ENCODE results near the gene CXXC5. TPM values are rescaled to one million over a fixed set of nuclear protein-coding genes. Genes with fewer than 3 reads are reported as not detected.

CXXC5 gene
- total RNA-seq, 1 experiment from 2014 or later: 96.8 TPM

GRCh38 chr5:139671096-139671841, 23.1 kb downstream of the CXXC5 start:
- no peak for DNase-seq (ENCODE audit: low read depth)
- in situ Hi-C loops (cut with HindIII; ENCODE audit: low pct_unique_long_range_greater_than_20kb, low sequenced_read_pairs): no loop called here

DNA sequence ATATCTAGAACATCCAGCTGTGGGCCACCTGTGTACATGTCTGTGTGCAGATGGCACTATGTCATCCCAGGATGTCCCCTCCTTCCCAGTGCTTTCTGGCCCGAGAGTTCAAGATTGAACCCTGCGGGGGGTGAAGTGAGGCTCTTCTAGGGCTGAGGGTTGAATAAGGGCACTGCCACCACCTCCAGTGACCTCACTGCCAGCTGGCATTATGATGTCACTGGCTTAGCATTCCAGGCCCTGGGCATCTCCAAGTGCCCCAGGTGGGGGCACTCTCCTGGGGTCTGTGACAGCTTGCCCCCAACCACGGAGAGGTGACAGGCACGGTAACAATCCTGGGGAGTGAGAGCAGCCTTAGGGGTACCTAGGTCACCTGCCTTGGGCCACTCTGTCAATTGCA, 27.1 kb downstream of the CXXC5 start:
- no peak for DNase-seq (ENCODE audit: low read depth)
- in situ Hi-C loops (cut with HindIII; ENCODE audit: low pct_unique_long_range_greater_than_20kb, low sequenced_read_pairs): no loop called here

GRCh38 chr5:139675825-139676224, 27.7 kb downstream of the CXXC5 start:
- in situ Hi-C loops (cut with HindIII; ENCODE audit: low pct_unique_long_range_greater_than_20kb, low sequenced_read_pairs): no loop called here
- DNase-seq (ENCODE audit: low read depth): no peak

DNA sequence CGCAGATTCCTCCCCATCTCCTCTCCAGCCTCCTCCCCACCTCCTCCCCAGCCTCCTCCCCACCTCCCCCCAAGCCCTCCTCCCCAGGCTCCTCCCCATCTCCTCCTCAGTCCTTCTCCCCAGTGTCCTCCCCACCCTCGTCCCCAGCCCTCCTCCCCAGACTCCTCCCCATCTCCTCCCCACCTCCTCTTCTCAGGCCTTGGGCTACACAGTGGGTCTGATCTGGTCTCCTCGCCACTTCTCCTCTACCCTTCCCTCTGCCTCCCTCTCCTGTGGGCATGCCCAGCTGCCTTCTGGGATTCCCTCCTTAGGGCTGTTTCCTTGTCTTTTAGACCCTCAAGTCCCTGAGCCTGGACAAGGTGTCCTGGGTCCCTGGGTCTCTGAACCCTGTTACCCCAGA, 28.3 kb downstream of the CXXC5 start:
- DNase-seq (ENCODE audit: low read depth): no peak
- in situ Hi-C loops (cut with HindIII; ENCODE audit: low pct_unique_long_range_greater_than_20kb, low sequenced_read_pairs): no loop called here

GRCh38 chr5:139676951-139677735, 29.0 kb downstream of the CXXC5 start:
- in situ Hi-C loops (cut with HindIII; ENCODE audit: low pct_unique_long_range_greater_than_20kb, low sequenced_read_pairs): no loop called here
- no peak for DNase-seq (ENCODE audit: low read depth)

DNA sequence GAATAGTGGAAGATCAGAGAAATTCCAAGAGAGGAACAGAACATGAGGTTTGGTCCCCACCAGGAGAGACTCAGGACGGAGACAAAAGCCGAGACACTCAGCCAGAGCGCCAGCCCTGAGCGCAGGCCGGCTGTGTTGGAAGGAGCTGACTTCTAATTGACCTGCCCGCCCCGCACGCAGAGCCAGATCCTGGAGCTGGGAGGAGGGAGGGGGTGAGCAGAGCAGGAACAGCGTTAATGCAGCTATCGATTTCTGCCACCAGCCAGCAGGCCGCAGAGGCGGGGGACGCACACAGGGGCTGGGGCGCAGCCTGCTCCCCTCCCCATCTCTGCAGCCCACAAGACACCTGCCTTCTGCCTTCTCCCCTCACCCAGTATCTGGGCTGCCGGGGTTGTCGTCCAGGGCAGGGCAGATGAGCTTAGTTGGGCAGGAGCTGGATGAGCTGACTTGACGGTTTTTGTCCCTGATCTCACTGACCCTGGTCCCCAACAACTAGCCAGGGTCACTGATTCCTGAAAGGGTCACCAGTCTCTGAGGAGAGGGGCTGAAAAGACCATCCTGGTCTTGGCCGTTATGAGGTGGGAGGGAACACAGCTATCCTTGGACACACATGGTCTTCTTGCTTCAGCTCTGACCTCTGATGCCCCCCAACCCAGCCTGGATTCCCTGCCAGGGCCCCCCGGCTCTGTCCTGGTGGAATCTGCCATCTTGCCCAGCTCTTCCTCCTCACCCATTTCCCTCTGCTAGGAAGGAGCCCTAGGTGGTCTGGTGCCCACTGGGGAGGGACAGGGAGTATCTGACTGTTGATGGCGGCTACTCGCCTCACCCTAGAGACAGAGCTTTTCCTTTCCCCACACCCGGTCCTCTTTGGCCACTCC, 29.8 kb downstream of the CXXC5 start:
- in situ Hi-C loops (cut with HindIII; ENCODE audit: low pct_unique_long_range_greater_than_20kb, low sequenced_read_pairs): no loop called here
- no peak for DNase-seq (ENCODE audit: low read depth)

- no peak for DNase-seq (ENCODE audit: low read depth)
- in situ Hi-C loops (cut with HindIII; ENCODE audit: low pct_unique_long_range_greater_than_20kb, low sequenced_read_pairs): no loop called here
These were observed 30.9 kb downstream of the CXXC5 start for GRCh38 chr5:139678751-139679750.

GRCh38 chr5:139680368-139681111, 32.4 kb downstream of the CXXC5 start:
- no peak for DNase-seq (ENCODE audit: low read depth)
- in situ Hi-C loops (cut with HindIII; ENCODE audit: low pct_unique_long_range_greater_than_20kb, low sequenced_read_pairs): no loop called here

DNA sequence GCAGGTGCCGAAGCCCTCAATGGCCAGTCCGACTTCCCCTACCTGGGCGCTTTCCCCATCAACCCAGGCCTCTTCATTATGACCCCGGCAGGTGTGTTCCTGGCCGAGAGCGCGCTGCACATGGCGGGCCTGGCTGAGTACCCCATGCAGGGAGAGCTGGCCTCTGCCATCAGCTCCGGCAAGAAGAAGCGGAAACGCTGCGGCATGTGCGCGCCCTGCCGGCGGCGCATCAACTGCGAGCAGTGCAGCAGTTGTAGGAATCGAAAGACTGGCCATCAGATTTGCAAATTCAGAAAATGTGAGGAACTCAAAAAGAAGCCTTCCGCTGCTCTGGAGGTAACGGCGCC, 32.9 kb downstream of the CXXC5 start:
- no peak for DNase-seq (ENCODE audit: low read depth)
- in situ Hi-C loops (cut with HindIII; ENCODE audit: low pct_unique_long_range_greater_than_20kb, low sequenced_read_pairs): no loop called here

GRCh38 chr5:139681466-139681865, 33.3 kb downstream of the CXXC5 start:
- no peak for DNase-seq (ENCODE audit: low read depth)
- in situ Hi-C loops (cut with HindIII; ENCODE audit: low pct_unique_long_range_greater_than_20kb, low sequenced_read_pairs): no loop called here

GRCh38 chr5:139682016-139682975, 34.1 kb downstream of the CXXC5 start:
- DNase-seq (ENCODE audit: low read depth): no peak
- in situ Hi-C loops (cut with HindIII; ENCODE audit: low pct_unique_long_range_greater_than_20kb, low sequenced_read_pairs): no loop called here

GRCh38 chr5:139683295-139684271, 35.4 kb downstream of the CXXC5 start:
- no peak for DNase-seq (ENCODE audit: low read depth)
- in situ Hi-C loops (cut with HindIII; ENCODE audit: low pct_unique_long_range_greater_than_20kb, low sequenced_read_pairs): no loop called here

GRCh38 chr5:139684350-139684880, 36.3 kb downstream of the CXXC5 start:
- DNase-seq (ENCODE audit: low read depth): no peak
- in situ Hi-C loops (cut with HindIII; ENCODE audit: low pct_unique_long_range_greater_than_20kb, low sequenced_read_pairs): no loop called here

- in situ Hi-C loops (cut with HindIII; ENCODE audit: low pct_unique_long_range_greater_than_20kb, low sequenced_read_pairs): no loop called here
- no peak for DNase-seq (ENCODE audit: low read depth)
These were observed 37.0 kb downstream of the CXXC5 start for GRCh38 chr5:139684881-139685749.

Data from Caki2 (cell line).